Uterus (tissue), 2 donors: ENCODE results near the gene TCIRG1.

Source experiments
- CTCF ChIP-seq, 4 experiments: fragments of 200-600 bp in 2 of 4; fragments of 450-650 bp in 2 of 4; sonication (generic) in 2 of 4; IDR thresholded peaks; one replicate each; pipeline ENCODE4 v1.5.1; 2016 to 2019; ENCODE audit warnings: antibody characterized with exemption in 4 of 4, mild to moderate bottlenecking in 2 of 4, moderate library complexity in 1 of 4
- POLR2A ChIP-seq, 2 donors: fragments of 450-650 bp; IDR thresholded peaks; one replicate each; pipeline ENCODE4 v1.6.1; 2016; ENCODE audit warnings: antibody characterized with exemption in 2 of 2, mild to moderate bottlenecking in 1 of 2, moderate library complexity in 1 of 2

- no peak for TF ChIP-seq POLR2A (IDR thresholded peaks at IDR 0.05)
- no peak for TF ChIP-seq CTCF (IDR thresholded peaks at IDR 0.05)
Measured at GRCh38 chr11:68057807-68058206, 19.0 kb downstream of the TCIRG1 start.
